T-helper 22 cell (primary cell): ENCODE measurements around the gene RAB10.

Source experiments
- DNase-seq: peaks from one replicate; pipeline ENCODE4 v3.0.0-alpha.2; 2020; ENCODE audit warnings: low read depth

RAB10 gene

DNA sequence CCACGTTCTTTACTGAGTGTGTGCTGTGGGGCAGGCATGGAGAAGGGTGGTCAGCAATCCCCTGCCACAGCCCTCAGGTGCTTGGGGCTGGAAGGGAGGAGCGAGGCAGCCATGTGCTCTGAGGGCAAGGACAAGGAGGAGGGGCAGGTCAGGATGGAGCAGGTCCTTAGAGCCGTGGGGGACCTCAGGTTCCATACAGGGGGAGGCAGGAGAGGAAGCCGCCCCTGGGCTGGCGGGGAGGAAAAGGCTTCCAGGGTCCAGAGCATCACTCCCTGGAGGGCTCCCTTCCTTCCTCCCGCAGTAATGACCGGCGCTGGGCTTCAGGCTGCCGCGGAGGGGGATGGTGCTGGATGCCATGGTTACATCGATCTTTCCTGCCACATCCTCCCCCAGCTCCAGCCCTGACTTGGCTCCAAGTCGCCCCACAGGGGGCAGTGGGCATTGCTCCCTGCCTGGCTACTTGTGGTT, 145.6 kb downstream of the RAB10 start:
- DNase-seq, result no peak

DNA sequence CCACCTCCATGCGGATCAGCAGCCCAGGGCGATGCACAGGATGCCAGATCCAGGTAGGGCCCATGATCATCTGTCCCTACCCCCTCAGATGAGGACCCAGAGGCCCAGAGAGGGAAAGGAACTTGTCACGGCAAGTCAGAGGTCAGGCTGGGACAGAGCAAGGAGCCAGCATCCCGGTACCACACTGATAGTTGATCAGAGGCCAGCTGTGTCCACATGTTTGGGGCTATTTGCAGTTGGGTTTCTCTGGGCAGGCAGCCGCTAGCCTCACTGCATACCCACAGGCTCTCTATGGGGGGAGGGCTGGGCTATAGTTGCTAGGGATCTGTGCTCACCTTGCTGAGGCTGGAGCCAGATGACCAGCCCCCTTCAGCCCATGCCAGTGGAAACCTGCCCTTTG, 148.6 kb downstream of the RAB10 start:
- no peak for DNase-seq

DNA sequence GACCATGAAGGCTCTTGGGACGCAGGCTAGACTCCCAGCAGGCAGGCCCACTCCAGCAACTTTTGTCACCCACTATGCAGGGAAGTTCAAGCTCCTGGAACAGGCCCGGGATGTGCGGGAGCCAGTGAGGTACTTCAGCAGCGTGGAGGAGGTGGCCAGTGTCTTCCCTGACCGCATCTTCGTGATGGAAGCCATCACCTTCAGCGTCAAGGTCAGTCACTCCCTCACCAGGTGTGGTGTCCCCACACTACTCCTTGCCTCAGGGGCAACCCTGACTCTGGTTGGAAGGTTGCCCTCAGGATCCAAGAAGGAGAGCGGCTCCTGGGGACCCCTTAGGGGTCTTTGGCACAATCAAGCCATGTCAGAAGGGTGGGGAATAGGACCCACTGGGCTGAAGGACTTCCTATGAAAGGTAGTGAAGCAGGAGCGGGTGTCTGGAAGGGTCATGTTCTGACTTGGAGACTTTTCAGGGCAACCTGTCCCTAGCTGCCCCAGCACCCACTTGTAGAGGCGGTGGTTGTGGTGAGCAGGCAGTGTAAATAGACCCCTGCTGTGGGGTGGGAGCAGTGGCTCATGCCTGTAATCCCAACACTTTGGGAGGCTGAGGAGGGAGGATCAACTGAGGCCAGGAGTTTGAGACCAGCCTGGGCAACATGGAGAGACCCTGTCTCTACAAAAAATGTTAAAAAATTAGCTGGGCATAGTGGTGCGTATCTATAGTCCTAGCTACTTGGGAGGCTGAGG, 149.2 kb downstream of the RAB10 start:
- DNase-seq, result no peak

DNA sequence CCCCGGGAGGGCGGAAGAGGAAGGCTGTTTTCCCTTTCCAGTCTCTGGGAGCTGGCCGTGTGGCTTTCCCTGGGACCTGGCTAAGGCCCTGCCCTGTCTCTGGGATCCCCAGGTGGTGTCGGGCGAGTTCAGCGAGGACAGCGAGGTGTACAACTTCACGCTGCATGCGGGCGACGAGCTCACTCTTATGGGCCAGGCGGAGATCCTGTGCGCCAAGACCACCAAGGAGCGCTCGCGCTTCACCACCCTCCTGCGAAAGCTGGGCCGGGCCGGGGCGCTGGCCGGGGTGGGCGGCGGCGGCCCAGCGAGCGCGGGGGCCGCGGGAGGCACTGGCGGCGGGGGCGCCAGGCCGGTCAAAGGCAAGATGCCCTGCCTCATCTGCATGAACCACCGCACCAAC, 150.2 kb downstream of the RAB10 start:
- DNase-seq, result no peak

DNA sequence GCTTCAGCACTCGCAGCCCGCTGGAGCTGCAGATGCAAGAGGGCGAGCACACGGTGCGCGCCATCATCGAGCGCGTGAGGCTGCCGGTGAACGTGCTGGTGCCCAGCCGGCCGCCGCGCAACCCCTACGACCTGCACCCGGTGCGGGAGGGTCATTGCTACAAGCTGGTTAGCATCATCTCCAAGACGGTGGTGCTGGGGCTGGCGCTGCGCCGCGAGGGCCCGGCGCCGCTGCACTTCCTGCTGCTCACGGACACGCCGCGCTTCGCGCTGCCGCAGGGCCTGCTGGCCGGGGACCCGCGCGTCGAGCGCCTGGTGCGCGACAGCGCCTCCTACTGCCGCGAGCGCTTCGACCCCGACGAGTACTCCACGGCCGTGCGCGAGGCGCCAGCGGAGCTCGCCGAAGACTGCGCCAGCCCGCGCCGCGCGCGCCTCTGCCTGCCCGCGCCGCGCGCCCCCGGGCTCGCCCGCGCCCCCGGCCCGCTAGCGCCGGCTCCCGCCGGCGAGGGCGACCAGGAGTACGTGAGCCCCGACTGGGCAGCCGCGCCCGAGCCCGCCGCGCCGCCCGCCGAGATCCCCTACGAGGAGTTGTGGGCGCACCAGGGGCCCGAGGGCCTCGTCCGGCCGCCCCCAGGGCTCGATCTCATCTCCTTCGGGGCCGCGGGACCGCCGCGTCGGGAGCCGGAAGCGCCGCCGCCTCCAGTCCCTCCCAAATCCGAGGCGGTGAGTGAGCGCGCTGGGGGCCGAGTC, 150.8 kb downstream of the RAB10 start:
- DNase-seq, result peak; percentile 58

DNA sequence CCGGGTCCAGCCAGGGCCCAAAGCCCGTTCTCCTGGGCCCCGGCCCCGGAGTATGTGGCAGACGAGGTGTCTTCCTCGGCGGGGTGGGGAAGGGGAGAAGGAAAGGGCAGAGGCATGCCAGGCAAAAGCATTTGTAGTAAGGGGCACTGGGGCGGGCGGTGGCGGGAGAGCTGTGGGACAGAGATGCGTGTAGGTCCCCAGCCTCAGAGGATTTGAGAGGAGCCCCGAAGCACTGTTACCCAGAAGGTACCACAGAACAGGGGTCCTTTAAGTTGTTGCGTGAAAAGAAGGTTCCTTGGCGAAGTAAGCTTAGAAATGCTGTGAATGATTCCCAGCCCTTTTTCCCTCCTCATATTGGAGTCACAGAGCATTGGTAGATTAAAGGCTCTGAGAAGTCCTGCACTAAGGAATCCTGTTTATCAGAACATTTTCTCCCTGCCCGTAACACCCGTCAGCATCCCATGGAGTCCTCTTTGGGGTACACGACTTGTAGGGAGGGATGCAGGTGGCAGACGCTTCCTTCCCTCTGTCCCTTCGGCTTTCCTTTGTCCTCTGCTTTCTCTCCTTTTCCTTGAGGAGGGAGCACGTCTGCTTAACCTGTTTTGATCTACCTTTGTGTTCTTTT, 151.5 kb downstream of the RAB10 start:
- DNase-seq, result no peak

DNA sequence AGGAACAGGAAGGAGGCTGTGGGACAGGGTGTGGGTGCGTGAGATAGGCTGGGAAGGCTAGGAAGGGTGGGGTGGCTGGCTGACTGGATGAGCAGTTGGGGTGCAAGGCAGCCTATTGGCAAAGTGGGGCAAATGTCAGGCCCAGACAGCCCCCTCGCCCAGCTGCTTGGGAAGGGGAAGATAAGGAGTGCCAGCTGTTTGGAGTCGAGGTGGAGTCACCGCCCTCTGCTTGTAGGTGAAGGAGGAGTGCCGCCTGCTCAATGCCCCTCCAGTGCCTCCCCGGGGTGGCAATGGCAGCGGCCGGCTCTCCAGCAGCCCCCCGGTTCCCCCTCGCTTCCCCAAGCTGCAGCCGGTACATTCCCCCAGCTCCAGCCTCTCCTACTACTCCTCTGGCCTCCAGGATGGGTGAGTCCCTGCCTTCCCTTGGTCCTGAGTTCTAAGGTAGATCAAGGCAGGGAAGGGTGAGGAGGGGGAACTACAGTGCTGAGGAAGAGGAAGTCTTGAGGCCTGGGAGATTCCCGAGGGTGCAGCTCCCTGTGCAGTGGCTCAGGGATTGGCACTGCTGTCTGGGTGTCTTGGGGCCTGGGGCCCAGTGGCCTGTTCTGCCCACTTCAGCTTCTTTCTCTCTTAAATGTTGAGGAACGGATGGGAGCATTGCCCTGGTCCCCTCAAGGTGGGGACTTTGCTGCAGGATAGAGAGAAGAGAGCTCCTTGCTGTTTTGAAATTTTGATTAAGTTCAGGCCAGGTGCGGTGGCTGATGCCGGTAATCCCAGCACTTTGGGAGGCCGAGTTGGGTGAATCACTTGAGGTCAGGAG, 152.3 kb downstream of the RAB10 start:
- DNase-seq, result no peak
